GM18520 (cell line): Measurements from ENCODE around the gene FN1.

Source experiments
- ATAC-seq: cut with Tn5 transposase; IDR thresholded peaks from one replicate; pipeline ENCODE4 v1.9.1; 2021; ENCODE audit not compliant: unreplicated experiment

FN1 gene

GRCh38 chr2:215388002-215388728, 47.7 kb downstream of the FN1 start:
- ATAC-seq = no peak

- ATAC-seq = no peak
These were observed 49.3 kb downstream of the FN1 start for GRCh38 chr2:215386566-215386965.

- no peak for ATAC-seq
These were observed 51.2 kb downstream of the FN1 start for GRCh38 chr2:215384710-215385109.

GRCh38 chr2:215383652-215384279, 52.1 kb downstream of the FN1 start:
- no peak for ATAC-seq

GRCh38 chr2:215382480-215382879, 53.4 kb downstream of the FN1 start:
- ATAC-seq = no peak

GRCh38 chr2:215382011-215382410, 53.9 kb downstream of the FN1 start:
- ATAC-seq = no peak

GRCh38 chr2:215380699-215381098, 55.2 kb downstream of the FN1 start:
- ATAC-seq = no peak

- no peak for ATAC-seq
These were observed 55.9 kb downstream of the FN1 start for GRCh38 chr2:215379948-215380347.

GRCh38 chr2:215379039-215379438, 56.8 kb downstream of the FN1 start:
- ATAC-seq = no peak

- ATAC-seq = no peak
These were observed 57.8 kb downstream of the FN1 start for GRCh38 chr2:215378045-215378444.

- ATAC-seq = no peak
These were observed 58.6 kb downstream of the FN1 start for GRCh38 chr2:215377283-215377682.

GRCh38 chr2:215376103-215376780, 59.6 kb downstream of the FN1 start:
- no peak for ATAC-seq

GRCh38 chr2:215375467-215375830, 60.4 kb downstream of the FN1 start:
- ATAC-seq = no peak

- ATAC-seq = no peak
These were observed 61.0 kb downstream of the FN1 start for GRCh38 chr2:215374642-215375466.

- ATAC-seq = no peak
These were observed 61.9 kb downstream of the FN1 start for GRCh38 chr2:215374002-215374401.

- no peak for ATAC-seq
These were observed 62.8 kb downstream of the FN1 start for GRCh38 chr2:215372968-215373649.

- ATAC-seq = no peak
These were observed 63.7 kb downstream of the FN1 start for GRCh38 chr2:215371915-215372897.

GRCh38 chr2:215370112-215370965, 65.5 kb downstream of the FN1 start:
- no peak for ATAC-seq
